GM21447 (cell line): Measurements from ENCODE around the gene PTPRQ.
"Not testable (repeated sequence)": the region's sequence is repeated elsewhere in the genome, so short reads cannot be mapped to it uniquely, and the experiment has no call there.

ENCODE experiments used
- ATAC-seq: cut with Tn5 transposase; IDR thresholded peaks from one replicate; pipeline ENCODE4 v1.9.1; 2021; ENCODE audit not compliant: unreplicated experiment

Gene PTPRQ

GRCh38 chr12:80634903-80635302 lies 190.9 kb downstream of the PTPRQ start:
- ATAC-seq, result no peak

- ATAC-seq, result no peak
Observed at GRCh38 chr12:80636832-80637231, 192.8 kb downstream of the PTPRQ start.

- ATAC-seq, result no peak
Observed at GRCh38 chr12:80641936-80642335, 197.9 kb downstream of the PTPRQ start.

GRCh38 chr12:80643961-80644360 lies 199.9 kb downstream of the PTPRQ start:
- ATAC-seq, result no peak

GRCh38 chr12:80648881-80649280 lies 204.8 kb downstream of the PTPRQ start:
- ATAC-seq, result no peak

GRCh38 chr12:80655751-80656150 lies 211.7 kb downstream of the PTPRQ start:
- no peak for ATAC-seq

- no peak for ATAC-seq
Observed at GRCh38 chr12:80659512-80660063, 215.6 kb downstream of the PTPRQ start.

GRCh38 chr12:80662586-80662985 lies 218.6 kb downstream of the PTPRQ start:
- ATAC-seq, result no peak

GRCh38 chr12:80670214-80670613 lies 226.2 kb downstream of the PTPRQ start:
- ATAC-seq, result no peak

GRCh38 chr12:80676042-80676636 lies 232.1 kb downstream of the PTPRQ start:
- ATAC-seq, result not testable (repeated sequence)

- ATAC-seq, result no peak
Observed at GRCh38 chr12:80676856-80677255, 232.8 kb downstream of the PTPRQ start.

GRCh38 chr12:80677994-80678393 lies 234.0 kb downstream of the PTPRQ start:
- ATAC-seq, result no peak

GRCh38 chr12:80679346-80680131 lies 235.5 kb downstream of the PTPRQ start:
- ATAC-seq, result no peak

GRCh38 chr12:80681287-80681686 lies 237.3 kb downstream of the PTPRQ start:
- ATAC-seq, result no peak

- ATAC-seq, result no peak
Observed at GRCh38 chr12:80681786-80682185, 237.8 kb downstream of the PTPRQ start.

- ATAC-seq, result no peak
Observed at GRCh38 chr12:80684077-80684495, 240.1 kb downstream of the PTPRQ start.

- no peak for ATAC-seq
Observed at GRCh38 chr12:80690090-80690489, 246.1 kb downstream of the PTPRQ start.

GRCh38 chr12:80690513-80690912 lies 246.5 kb downstream of the PTPRQ start:
- ATAC-seq, result no peak

GRCh38 chr12:80692114-80692513 lies 248.1 kb downstream of the PTPRQ start:
- no peak for ATAC-seq

- no peak for ATAC-seq
Observed at GRCh38 chr12:80697270-80697887, 253.3 kb downstream of the PTPRQ start.

- no peak for ATAC-seq
Observed at GRCh38 chr12:80698256-80698655, 254.2 kb downstream of the PTPRQ start.
